HG03280 (cell line): ENCODE data around the gene ANO7.

Experiments used
- ATAC-seq: cut with Tn5 transposase; IDR thresholded peaks from one replicate; pipeline ENCODE4 v1.9.1; 2021; ENCODE audit warnings: mild to moderate bottlenecking, moderate library complexity; ENCODE audit not compliant: unreplicated experiment

ANO7 gene

GRCh38 chr2:241225983-241226382 lies 37.5 kb downstream of the ANO7 start:
- no peak for ATAC-seq

DNA sequence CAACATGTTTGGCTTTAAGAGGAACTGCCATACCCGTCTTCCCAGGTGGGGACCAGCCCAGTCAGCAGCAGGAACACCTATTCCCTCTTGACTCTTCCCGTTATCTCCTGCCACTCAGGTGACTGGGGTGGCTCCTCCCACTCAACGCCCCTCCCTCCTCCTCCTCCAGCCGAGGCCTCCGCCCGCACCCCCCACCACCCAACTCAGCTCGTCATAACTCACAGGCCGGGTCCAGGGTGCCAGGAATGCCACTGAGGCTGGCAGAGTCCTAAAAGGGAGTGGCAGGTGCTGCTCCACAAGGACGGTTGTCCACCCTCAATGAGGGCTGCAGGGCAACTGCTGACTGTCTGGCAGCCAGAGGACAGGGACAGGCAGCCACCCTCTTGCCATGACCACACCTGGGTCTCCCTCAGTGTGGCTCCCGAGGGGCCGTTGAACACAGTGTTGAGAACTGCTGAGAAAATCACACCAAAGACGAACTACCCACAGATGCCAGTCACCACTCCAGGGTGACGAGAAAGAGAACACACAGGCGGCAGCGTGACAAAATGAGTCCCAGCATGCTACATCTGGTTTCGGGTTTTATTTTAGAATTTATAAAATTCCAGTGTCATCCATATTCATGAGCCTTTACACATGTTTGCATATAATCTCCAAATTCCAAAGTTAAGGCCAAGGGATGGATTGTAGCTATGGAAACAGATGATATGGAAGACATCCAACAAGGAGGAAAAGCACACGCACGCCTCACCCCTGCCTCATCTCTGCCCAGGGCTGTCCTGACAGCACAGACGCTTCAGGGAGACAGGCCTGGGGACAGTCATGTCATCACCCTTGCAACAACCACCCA lies 38.5 kb downstream of the ANO7 start:
- no peak for ATAC-seq

GRCh38 chr2:241227594-241227993 lies 39.1 kb downstream of the ANO7 start:
- no peak for ATAC-seq

- ATAC-seq = no peak
Measured at GRCh38 chr2:241228081-241228859, 39.8 kb downstream of the ANO7 start.

GRCh38 chr2:241228860-241229516 lies 40.5 kb downstream of the ANO7 start:
- no peak for ATAC-seq

DNA sequence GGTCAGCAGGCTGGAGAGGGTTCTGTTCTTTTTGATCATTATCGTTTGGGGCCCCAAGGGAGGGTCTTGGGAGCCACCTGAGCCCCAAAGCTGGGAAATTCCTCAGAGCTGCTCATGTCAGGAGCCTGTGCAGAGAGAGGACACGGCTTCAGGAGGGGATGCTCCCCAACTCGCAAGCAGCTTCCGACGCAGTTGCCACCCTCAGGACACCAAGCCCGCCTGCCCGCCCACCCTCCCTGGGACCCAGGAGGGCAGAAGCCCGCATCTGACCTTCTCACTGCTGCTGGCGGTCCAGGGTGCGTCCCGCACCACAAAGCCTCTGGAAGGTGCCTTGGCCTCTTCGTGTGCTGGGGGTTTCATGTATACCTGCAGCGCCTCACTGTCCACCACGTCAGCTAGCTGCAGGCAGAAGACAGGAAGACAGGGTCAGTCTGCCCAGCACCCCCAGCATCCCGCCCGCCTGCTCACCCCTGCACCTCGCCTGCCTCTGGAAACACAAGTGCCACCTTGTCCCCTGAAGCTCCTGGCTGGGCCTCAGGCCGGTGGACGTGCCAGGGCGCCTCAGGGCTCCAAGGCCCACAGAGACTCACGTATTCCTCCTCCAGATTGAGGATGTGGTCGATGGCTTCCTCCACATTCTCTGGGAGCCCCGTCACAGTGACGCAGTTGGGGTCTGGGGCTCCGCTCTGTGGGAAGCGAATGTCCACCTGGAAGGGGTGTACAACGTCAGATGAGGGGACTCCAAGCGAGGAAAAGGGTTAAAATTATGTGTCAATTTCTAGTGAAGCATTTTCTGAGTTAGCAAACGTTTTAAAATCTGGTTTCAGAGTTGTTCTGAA lies 41.3 kb downstream of the ANO7 start:
- ATAC-seq = no peak

DNA sequence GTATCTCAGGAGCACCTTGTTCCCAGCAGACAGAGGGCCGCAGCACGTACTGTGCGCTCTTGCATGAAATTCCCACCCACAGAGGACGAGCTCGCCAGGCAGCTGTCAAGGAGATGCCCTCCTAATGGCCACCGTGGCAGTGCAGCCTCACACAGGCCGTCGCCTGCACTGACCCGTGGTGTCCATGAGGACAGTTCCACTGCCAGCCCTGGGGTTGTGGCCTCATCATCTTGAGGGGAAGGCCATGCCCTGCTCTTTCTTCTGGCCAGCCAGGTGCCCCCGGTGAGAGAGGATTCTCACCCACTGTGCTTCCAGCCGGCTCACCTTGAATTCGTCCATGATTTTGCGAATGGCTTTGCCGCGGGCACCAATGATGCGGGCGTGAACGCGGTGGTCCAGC lies 42.0 kb downstream of the ANO7 start:
- no peak for ATAC-seq

GRCh38 chr2:241232736-241233575 lies 44.5 kb downstream of the ANO7 start:
- ATAC-seq = no peak

DNA sequence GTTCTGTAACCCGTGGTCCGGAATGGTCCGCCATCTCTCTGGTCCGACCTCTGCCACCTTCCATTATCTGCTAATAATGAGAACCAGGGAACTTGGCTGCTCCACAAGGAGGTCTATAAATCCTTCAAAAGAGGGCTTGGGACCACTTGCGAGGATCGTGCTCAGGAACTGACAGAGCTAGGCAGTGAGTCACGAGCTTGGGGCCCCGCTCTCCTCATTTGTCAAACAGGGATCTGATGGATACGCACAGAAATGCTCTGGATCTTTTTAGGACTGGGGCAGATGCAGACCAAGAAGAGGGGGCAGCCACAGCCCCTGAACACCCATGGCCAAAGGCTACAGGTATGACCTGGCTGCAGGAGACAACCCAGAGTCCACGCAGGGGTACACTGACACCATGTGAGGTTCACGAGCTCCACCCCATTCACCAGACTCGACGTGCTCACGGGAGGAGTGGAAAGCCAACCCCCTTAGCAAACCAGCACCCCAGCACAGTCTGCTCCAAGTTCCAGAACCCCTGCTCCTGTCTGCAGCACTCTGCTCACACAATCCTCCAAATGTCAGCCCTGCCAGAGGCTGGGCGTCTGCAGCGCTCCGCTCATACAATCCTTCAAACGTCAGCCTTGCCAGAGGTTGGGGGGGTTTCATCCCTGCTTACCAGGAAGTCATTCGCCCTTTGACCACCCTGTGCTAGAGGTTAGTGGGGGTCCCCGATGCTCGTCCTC lies 45.8 kb downstream of the ANO7 start:
- no peak for ATAC-seq

DNA sequence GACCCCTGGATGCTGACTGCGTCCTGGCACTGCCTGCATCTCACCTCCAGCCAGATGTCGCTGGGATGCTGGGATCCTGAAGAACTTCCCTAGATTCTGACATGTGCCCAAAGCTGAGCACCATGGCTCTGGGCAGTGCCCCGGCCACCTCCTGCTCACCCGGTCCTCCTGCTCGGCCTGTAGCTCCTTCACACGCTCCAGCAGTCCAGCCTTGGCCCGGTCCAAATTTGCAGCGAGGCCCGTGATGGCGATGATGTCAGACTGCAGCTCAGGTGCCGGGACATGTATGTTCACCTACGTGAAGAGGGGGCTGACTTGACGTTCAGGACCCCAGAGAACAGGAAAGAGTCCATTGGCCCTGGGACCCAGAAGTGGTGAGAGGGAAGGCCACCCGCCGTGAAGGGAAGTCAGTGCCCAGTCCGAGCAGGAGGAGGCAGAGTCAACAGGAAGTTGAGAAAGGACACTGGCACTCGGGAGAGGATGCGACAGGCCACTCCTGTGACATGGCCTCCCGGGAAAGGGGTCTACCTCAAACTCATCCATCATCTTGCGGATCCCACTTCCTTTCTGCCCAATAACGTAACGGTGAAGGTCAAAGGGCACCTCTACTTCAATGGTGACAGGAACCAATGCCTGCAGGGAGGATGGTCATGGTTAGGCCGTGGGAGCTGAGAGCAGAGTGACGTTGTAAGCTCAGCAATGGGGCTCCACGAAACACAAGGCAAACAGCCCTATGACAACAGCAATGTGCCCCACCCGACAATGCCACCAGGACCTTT lies 46.7 kb downstream of the ANO7 start:
- ATAC-seq = no peak

DNA sequence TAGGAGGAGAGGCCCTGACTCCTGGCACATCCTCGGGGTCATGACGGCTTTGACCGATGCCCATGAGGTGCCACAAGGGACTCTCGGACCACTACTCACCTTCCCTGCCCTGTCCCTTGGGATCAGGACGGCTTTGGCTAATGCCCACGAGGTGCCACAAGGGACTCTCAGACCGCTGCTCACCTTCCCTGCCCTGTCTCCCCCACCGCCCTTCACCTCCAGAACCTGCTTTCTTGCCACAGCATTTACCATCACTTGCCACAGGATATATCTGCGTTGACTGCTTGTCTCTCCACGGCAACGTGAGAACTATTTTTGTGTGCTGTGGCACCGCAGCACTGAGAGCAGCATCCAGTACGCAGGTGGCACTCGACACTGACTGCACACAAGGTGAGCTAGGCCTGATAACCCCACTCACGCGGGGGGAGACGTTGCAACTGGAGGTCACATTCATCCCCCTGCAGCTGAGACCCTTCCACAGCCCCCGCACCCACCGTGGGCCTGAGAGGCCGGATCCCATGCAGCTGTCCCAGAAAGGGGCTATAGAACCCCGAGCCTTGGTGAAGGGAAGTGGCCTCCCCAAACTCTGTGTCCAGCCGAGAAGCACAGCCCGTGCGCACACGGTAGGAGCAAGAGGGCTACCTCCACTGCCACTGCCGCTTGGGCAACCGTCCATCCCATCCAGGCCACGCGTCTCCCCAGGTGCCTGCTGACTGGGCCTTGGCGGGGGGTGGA lies 47.5 kb downstream of the ANO7 start:
- no peak for ATAC-seq

GRCh38 chr2:241237047-241237446 lies 48.6 kb downstream of the ANO7 start:
- no peak for ATAC-seq

DNA sequence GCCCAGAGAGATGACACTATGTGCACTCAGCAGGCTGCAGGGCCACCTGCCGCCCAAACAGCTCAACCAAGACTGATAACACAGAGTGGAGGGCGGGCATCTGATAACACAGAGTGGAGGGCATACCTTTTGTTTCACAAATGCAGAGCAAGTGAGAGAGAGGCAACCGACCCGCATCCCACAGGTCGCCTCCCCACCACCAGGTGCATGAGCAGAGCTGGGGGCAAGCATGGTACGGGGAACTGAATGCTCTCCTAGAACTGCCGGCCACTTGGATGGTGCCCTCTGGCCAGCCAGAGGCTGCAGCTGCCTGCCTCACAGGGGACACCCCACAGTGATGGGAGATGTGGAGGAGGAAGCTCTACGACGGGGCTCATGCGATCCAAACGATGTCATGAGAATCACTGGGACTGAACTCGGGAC lies 49.5 kb downstream of the ANO7 start:
- ATAC-seq = no peak

- ATAC-seq = no peak
Measured at GRCh38 chr2:241238693-241239198, 50.3 kb downstream of the ANO7 start.

GRCh38 chr2:241239552-241240202 lies 51.2 kb downstream of the ANO7 start:
- no peak for ATAC-seq

GRCh38 chr2:241240320-241241004 lies 52.0 kb downstream of the ANO7 start:
- ATAC-seq = no peak
